Skin epidermis (tissue), 12 donors: Measurements from ENCODE around the gene DTYMK.

ENCODE experiments used
- H3K27ac ChIP-seq, 21 experiments: fragments of 200-600 bp; sonication (generic) in 11 of 21; one replicate each; pipeline ENCODE4 v1.5.0; 2020; ENCODE audit warnings: mild to moderate bottlenecking in 3 of 21, inconsistent platforms in 2 of 21, moderate library complexity in 2 of 21
- H3K4me3 ChIP-seq, 7 experiments: fragments of 200-600 bp; sonication (generic) in 2 of 7; one replicate each; pipeline ENCODE4 v1.5.0; 2020; ENCODE audit warnings: inconsistent platforms in 2 of 7, mild to moderate bottlenecking in 2 of 7, moderate library complexity in 1 of 7

Gene DTYMK

DNA sequence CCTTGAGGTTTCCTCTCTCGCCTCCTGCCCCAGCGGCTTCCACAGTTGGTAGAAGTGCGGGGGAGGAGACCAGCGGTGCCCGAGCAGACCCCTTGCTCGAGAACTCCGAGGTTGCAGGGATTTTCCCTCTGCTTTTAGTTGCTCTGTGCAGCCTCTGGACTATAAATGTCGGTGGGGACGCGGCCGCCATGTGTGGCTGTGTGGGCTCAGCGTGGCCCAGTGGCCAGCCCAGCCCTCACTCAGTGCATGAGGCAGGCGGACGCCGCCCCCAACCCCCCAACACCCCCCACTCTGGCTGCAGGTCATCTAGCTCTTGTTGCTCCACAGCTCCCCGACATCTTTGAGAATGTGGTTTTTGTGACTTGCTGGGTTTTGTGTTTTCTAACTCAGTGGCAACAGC, 32.5 kb upstream of the DTYMK start:
- no peak overlapping the region for H3K27ac ChIP-seq
- H3K4me3 ChIP-seq, result no peak overlapping the region

DNA sequence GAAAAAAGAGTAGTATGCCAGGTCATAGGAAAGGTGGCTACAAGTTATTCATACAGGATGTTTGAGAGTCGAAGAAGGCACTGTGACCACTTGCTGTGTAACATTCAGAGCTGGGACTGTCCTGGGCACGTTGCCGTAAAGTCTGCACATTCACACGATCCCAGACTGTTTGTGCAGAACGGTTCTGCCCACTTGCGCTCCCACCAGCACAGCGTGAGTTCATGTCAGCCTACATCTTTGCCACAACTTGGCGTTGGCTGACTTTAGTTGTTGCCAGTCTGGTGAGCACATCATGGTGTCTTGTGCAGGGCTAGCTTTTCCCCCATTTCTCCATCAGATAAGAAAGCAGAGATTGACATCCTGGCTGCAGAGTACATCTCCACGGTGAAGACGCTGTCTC, 22.3 kb upstream of the DTYMK start:
- Histone ChIP-seq H3K27ac (no peak overlapping the region), H3K4me3 (no peak overlapping the region)

DNA sequence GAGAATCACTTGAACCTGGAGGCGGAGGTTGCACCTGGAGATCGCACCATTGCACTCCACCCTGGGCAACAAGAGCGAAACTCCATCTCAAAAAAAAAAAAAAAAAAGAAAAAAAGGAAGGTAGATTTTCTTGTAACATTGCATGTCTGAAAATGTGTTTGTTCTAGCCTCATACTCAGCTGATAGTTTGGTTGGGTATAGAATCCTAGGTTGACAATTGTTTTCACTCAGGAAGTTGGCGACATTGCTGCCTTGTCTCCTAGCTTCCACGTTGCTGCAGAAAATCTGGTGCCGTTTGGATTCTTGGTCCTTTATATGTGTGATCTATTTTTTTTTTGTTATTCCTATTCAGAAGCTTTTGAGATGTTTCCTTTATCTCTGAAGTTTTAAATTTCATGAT, 19.9 kb upstream of the DTYMK start:
- no peak overlapping the region for H3K4me3 ChIP-seq
- no peak overlapping the region for H3K27ac ChIP-seq

DNA sequence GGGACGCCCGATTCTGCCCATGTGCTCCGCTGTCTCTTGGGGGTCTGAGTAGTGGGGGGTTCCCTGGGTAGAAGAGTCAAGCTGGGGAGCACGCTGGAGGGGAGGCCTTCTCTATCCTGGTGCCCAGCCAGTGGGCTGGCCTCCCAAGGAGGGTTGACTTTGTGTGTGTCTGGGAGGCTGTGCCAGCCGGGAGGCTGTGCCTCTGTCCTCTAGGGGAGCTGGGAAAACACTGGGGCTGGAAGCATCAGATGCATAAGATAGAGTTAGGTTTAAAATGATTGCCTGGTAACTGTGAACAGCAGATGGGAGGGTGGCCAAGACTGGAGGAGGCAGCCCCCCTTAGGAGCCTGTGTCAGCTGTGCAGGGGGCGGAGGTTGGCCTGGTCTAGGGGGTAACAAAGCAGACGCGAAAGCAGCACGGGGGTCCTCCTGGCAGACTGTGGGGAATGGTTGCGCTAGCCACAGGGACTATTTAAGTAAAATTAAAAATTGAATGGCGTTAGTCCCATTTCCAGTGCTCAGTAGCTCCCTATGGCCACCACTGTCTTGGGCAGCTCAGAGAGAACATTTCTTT, 16.5 kb upstream of the DTYMK start:
- H3K27ac ChIP-seq, result peak overlapping the region in 20 of 21 experiments; percentile 11 to 97 (median 85)
- peak overlapping the region; percentile 72 to 95 (median 81) for H3K4me3 ChIP-seq

DNA sequence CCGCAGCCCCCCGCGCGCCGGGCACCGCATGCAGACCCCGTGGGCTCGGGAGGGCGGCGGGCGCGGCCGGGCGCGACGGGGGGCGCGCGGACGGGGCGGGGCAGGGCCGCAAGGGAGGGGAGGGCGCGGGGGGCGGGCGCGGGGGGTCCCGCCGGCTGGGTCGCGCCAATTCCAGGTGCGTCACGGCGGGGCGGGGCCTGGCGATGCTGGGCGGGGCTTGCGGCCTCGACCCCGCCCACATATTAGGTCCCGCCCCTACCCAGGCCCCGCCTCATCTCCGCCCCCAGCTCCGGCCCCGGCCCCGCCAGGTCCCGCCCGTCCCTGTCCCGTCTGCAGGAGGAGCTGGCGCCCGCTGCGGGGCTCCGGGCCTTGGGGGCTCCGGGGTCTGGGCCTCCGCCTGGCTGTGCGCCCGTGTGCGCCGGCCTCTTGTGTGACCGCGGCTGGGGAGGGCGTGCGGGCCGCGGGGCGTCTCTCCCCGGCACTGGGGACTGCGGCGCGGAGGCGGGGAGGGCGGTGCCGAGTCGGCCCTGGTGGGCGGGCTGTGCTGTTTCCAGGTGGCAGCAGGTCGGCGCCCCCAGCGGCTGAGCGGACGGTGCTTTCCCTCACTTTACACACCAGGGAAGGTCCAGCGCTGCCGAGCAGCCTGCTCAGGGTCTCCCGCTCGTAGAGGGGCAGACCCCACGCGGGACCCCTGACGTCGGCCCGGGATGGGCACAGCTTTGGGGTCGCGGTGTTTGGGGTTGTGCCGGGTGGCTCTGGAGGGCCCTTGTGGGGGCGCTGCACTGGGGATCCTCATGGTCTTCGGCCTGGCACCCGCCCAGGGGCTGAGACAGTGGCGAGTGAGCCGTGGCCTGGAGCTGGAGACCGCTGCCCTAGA, 15.8 kb upstream of the DTYMK start:
- peak overlapping the region in 20 of 21 experiments; percentile 27 to 97 (median 90) for H3K27ac ChIP-seq
- H3K4me3 ChIP-seq, result peak overlapping the region; percentile 72 to 95 (median 81)

DNA sequence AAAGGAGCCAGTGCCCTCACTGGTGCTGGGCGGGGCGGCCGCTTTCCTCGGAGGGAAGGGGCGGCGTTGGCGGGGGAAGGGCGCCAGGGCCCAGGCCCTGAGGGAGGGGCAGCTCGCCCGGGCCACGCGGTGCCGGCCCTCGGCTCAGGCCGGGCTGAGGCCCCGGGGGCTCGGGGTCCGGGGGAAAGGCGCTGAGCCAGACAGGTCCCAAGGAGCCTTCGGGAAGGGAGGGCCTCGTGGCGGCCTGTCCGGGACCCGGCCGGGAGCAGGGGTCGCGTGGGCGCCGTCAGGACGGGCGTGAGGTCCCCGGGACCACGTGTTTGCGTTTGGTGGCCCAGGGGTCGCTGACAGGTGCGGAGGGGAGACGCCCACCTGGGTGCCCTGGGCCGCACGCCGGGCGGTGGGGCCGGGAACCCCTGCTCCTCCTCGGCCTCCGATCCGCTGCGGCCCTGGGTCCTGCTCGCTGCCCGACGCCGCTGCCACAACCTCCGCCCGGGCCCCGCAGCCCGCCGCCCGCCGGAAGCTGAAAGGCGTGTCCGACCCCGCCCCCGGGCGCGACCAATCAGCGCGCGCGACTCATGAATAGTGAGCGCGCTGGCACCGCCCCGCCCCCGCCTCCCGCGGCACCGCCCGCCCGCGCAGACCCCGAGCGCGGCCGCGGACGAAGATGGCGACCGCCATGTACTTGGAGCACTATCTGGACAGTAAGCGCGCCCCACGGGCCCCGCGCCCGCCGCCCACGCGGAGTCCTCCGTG, 15.0 kb upstream of the DTYMK start, which contains the start of gene ING5:
Gene ING5, plus strand, starts transcription at position 641 of the 756 bp plus-strand sequence. Its CDS starts 27 bp downstream, at position 668.
- peak within 1 kb of the TSS; percentile 50 to 97 (median 90) for H3K27ac ChIP-seq
- peak within 1 kb of the TSS; percentile 72 to 95 (median 81) for H3K4me3 ChIP-seq

DNA sequence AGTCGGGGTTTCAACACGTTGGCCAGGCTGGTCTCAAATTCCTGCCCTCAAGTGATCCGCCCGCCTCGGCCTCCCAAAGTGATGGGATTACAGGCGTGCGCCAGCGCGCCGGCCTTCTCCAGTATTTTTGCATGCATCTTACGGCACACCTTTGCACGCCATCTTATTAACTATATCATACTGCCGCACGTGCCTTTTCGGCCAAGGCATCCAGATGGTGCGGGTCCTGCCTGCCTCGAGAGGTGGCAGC, 14.5 kb upstream of the DTYMK start:
- Histone ChIP-seq H3K27ac (peak overlapping the region; percentile 50 to 97 (median 90)), H3K4me3 (peak overlapping the region; percentile 72 to 95 (median 81))

DNA sequence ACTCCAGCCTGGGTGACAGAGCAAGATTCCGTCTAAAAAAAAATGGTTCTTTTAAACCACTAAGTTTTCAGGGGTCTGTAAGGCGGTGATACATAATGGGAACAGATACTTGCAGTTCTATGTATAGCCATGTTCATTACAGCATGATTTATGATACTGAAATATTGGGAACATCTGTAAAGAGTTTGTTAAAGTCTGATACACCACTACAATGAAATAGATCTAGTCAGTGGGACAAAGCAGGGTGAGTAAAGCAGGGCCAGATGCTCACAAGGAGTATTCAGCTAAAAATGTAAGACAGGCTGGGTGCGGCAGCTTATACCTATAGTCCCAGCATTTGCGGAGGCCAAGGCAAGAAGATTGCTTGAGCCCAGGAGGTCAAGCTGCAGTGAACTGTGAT, 9.0 kb upstream of the DTYMK start:
- no peak overlapping the region for H3K27ac ChIP-seq
- no peak overlapping the region for H3K4me3 ChIP-seq

DNA sequence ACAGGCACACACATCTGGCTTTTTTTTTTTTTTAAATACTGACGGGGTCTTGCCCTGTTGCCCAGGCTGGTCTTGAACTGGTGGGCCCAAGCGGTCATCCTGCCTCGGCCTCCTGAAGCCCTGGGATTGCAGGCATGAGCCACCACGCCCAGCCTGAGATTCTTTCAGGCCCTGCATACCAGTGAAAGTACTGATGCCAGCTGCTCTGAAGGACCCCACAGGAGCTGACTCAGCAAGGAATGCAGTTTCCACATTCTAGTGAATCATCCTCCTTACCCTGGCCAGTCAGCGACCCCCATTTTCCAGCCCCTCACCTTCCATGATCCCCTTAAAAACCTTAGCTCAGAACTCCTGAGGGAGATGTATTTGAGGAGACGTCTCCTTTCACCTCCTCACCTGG, 5.8 kb upstream of the DTYMK start:
- no peak overlapping the region for H3K27ac ChIP-seq
- H3K4me3 ChIP-seq, result no peak overlapping the region

DNA sequence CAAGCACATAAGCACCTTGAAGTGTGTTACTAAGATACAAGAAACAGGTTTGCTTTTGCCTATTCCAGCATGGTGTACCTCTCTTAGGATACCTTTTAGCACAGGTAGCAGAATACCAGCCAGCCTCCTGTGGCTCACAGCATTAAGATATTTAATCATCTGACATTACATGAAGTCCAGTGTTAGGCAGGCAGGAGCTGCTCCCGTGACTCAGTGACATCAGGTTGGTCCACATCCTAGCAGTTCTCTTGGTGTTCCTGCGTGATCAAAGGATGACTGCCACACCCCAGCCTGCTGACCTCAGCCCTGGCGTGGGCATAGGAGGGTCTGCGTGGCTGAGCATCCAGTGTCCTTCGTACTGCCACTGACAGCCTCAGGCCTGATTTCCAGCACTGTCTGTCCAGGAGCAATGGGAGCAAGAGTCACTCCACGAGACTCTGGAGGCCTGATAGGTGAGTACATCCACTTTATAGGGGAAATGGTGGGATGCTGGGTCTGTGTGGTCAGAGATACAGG, 3.6 kb upstream of the DTYMK start:
- no peak overlapping the region for H3K27ac ChIP-seq
- H3K4me3 ChIP-seq, result no peak overlapping the region

DNA sequence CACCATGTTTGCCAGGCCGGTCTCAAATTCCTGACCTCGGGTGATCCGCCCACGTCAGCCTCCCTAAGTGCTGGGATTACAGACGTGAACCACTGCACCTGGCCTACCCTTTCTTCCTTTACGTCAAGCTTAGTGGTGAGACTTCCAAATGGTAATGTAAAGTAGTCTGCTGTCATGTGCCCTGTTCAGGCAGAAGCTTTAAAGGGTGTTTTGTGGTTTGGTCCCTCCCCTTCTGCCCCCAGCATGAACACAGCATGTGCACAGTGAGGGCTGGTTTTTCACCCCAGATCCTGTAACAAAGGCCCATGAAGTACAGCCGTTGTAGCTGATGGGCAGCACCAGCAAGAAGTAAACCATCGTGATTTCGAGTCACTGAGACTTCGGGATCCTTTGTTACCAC, 2.7 kb upstream of the DTYMK start:
- H3K4me3 ChIP-seq, result no peak overlapping the region
- H3K27ac ChIP-seq, result no peak overlapping the region

DNA sequence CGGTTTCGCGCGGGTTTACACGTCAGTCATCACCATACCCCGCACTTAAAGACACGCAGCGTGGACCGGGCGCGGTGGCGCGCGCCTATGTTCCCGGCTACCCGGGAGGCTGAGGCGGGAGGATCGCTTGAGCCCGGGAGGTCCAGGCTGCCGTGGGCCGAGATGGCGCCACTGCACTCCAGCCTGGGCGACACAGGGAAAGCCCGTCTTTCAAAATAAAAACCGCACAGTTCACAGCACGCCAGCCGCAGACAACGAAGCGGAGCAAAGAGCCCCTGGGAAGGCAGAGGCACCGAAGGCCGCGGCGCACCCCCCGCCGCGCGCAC, 328 bp downstream of the DTYMK start:
- H3K27ac ChIP-seq, result peak overlapping the region in 20 of 21 experiments; percentile 78 to 98 (median 96)
- H3K4me3 ChIP-seq, result peak overlapping the region; percentile 53 to 98 (median 92)

DNA sequence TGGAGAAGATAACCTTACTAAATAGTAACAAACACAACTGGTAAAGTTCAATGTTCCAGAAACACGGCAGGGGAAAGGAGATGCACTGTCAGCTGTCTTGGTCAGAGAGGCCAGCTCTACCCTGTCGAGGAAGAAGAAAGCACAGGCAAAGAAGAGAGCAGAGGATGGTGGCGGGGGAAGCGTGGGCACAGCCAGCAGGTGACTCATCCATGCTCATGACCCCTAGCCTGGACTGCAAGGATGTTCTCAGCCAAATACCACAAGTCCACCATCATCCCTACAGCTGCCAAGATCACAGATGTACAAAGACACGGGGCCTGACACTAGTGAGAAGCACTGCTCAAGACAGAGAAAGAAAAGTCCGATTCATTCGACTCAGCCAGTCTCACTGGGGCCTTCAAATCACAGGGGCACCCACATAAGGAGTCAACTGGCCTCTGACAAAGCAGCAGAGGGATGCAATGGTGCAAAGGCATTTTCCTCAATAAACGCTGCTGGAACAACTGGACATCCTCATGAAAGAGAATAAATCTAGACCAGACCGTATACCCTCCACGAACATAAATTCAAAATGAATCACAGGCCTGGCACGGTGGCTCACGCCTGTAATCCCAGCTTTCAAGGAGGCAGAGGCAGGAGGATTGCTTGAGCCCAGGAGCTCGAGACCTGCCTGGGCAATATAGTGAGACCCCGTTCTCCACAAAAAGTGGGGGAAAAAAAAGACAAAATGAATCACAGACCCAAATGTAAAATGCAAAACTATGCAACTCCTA, 5.6 kb downstream of the DTYMK start:
- H3K27ac ChIP-seq, result peak overlapping the region in 7 of 21 experiments; percentile 5 to 57 (median 37)
- H3K4me3 ChIP-seq, result no peak overlapping the region

DNA sequence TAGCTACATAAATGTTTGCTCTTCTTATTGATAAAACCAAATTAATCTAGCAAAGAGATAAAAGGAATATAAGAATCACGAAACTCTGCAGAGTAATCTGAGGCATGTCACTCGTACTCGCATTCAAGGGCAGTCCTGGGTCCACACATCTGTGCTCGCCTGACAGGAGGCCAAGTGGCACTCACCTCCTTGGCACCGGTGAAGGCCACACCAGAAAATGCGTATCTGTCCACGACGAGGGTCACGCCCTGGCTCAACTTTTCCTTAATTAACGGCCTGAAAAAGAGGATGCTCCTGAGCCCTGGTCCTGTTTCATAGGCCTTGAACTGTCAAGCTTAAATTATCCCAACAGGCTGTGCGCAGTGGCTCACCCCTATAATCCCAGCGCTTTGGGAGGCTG, 6.6 kb downstream of the DTYMK start:
- H3K27ac ChIP-seq, result peak overlapping the region in 2 of 21 experiments; percentile 6 to 33
- H3K4me3 ChIP-seq, result no peak overlapping the region

DNA sequence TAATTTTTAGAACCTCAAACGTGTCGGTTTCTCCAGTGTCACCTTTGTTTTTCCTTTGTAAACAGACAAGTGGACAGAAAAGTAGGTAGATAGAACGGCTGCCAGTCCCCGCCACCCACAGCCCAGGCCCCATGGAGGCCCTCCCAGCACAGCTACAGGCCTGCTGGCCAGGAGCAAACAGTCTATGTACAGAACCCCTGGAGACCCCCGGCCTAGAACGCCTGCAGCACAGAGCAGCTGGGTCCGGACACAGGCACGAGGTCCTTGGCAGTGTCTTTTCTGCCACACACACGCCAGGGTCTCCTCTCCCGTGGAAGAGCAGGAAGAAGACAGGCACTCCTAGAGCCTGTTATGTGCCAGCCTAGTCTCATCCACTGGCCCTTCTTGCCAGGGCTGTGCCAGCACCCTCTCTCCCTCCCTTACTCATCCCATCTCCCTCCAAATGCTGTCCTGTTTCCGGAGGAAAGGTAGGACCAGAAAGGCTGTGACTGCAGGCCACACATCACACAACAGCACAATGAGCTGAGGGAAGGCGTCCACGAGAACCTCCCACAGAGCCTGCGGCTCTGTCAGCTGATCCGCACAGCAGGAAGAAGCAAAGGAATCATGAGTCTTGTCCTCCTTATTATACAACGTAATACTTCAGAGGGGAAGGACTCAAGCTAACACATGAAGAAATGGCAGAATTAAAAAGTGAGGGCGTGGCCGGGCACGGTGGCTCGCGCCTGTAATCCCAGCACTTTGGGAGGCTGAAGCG, 7.7 kb downstream of the DTYMK start:
- Histone ChIP-seq H3K27ac (peak overlapping the region in 2 of 21 experiments; percentile 3 to 48), H3K4me3 (no peak overlapping the region)

DNA sequence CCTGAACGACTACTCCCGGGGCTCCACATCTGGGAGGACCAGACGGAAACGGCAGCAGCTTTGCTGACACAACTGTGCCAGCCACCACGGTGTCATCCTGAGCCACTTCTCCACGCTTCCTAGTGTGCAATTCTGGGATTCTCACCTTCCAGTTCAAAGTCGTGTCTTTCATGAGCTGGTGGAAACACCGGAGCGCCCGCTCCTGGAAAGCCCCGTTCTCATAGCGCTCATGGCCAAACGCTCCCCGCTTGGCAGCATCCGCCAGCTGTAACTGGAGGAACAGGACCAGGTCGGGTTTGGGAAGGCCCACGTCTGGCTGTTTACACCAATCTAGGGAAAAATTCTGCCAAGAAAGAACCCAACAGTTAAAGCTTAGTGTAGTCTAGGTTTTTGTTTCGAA, 8.3 kb downstream of the DTYMK start:
- Histone ChIP-seq H3K4me3 (no peak overlapping the region), H3K27ac (peak overlapping the region in 1 of 21 experiments; percentile 48)

DNA sequence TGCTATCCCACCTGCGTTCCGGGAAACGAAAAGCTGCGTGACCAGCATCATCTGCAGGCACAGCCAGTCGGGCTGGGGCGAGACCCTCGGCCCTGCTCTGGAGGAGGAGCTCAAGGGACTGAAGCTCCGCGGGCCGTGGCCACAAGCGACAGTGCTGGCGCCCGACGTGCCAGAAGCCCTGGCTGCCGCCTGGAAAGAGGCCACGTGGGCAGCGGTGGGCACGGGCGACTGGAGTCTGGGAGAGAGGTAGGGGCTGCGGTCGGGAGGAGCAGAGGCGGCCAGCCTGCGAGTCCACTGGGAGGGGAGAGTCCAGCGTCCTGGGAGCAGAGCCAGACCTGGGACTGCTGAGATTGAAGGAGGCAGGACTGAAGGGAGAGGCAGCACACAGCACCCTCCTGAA, 9.2 kb downstream of the DTYMK start:
- Histone ChIP-seq H3K4me3 (no peak overlapping the region), H3K27ac (no peak overlapping the region)

DNA sequence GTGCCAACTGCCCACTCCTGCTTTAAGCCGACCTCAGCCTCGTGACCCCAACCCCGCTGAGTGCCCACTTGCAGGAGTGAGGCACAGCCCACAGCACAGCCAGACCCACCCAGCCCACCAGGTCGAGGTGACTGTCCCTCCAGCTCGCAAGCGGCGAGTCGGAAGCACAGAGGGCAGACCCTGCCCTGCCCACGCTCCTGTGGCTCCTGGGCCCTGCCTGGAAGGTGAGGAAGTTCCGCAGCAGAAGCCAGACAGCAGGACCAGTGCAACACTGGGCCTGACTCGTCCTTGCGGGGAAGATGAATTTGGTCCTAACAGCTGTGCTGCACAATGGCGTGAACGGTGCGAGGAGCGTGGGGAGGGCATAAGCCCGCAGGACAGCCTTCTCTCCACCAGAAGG, 9.9 kb downstream of the DTYMK start:
- no peak overlapping the region for H3K27ac ChIP-seq

DNA sequence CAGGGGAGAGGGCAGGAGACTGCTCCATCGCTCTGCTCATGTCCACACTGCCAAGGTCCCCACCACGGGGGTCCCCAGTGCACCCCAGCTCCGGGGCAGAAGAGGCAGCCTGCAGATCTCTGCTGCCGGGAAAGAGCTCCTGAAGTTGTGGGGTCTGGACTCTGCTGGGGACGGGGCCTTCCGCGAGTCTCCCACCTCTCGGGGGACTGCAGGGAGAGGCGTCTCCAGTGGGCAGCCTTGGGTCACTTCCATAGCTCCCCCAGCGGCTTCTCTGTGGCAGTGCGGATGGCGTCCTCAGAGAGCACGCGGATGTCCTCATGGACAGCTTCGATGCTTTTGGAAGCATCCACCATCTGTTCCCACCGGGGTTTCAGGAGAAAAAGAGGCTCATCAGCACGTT, 10.7 kb downstream of the DTYMK start:
- Histone ChIP-seq H3K27ac (no peak overlapping the region), H3K4me3 (no peak overlapping the region)

More for the DNA sequence above, 9.9 kb downstream of the DTYMK start:
- no peak overlapping the region for H3K4me3 ChIP-seq
